GM12872 (cell line): ENCODE results near the gene H3-3A.

Source experiments
- CTCF ChIP-seq: IDR thresholded peaks from 3 replicates; pipeline ENCODE4 v1.5.1; 2011; ENCODE audit warnings: low read depth, mild to moderate bottlenecking, low read length, moderate library complexity; ENCODE audit not compliant: insufficient read depth

Gene H3-3A

GRCh38 chr1:226062558-226063223 is at the start of gene H3-3A:
Gene H3-3A (plus strand): TSS chr1:226062716. CDS start chr1:226064352, 1,636 bp downstream.
- no peak for TF ChIP-seq CTCF

- TF ChIP-seq CTCF, result no peak
These were observed 45.4 kb upstream of the H3-3A start for GRCh38 chr1:226017070-226017469.

GRCh38 chr1:226019572-226019971 is 42.9 kb upstream of the H3-3A start:
- TF ChIP-seq CTCF, result no peak

- TF ChIP-seq CTCF, result no peak
These were observed 41.1 kb upstream of the H3-3A start for GRCh38 chr1:226021401-226021800.

GRCh38 chr1:226021801-226022200 is 40.7 kb upstream of the H3-3A start:
- no peak for TF ChIP-seq CTCF

GRCh38 chr1:226023735-226024134 is 38.8 kb upstream of the H3-3A start:
- no peak for TF ChIP-seq CTCF

- TF ChIP-seq CTCF, result no peak
These were observed 35.7 kb upstream of the H3-3A start for GRCh38 chr1:226026833-226027232.
